K562 (cell line): ENCODE data around the gene CDK4. TPM values are rescaled to one million over a fixed set of nuclear protein-coding genes. Genes with fewer than 3 reads are reported as not detected.

Experiments
- ERF ChIP-seq: fragments of 450-650 bp; formaldehyde crosslinking; IDR thresholded peaks from 2 replicates; pipeline ENCODE4 v1.4.0; 2020; ENCODE audit warnings: mild to moderate bottlenecking, mixed read lengths
- FIP1L1 ChIP-seq: fragments of 200-400 bp; formaldehyde crosslinking; IDR thresholded peaks from 2 replicates; pipeline ENCODE4 v1.6.1; 2018; ENCODE audit warnings: mild to moderate bottlenecking, low read depth, low read length; ENCODE audit not compliant: poor library complexity, severe bottlenecking
- FOXJ2 ChIP-seq: fragments of 200-800 bp; sonication (Bioruptor generic); IDR thresholded peaks from 2 replicates; pipeline ENCODE4 v1.6.1; 2016; ENCODE audit warnings: missing genetic modification characterization, missing compliant biosample characterization
- KDM2B ChIP-seq: fragments of 250-450 bp; sonication (Bioruptor Pico); IDR thresholded peaks from 2 replicates; pipeline ENCODE4 v1.8.0; 2021; ENCODE audit warnings: mild to moderate bottlenecking, moderate library complexity
- KLF13 ChIP-seq: fragments of 450-650 bp; IDR thresholded peaks from 2 replicates; pipeline ENCODE4 v1.6.1; 2016; ENCODE audit warnings: missing genetic modification characterization, low read depth, mild to moderate bottlenecking, missing compliant biosample characterization, moderate library complexity, borderline replicate concordance
- MCM5 ChIP-seq: fragments of 450-650 bp; IDR thresholded peaks from 2 replicates; pipeline ENCODE4 v1.6.1; 2016; ENCODE audit warnings: low read depth
- NEUROD1 ChIP-seq: fragments of 150-350 bp; IDR thresholded peaks from 2 replicates; pipeline ENCODE4 v1.6.1; 2014; ENCODE audit warnings: borderline replicate concordance, low read length, low read depth; ENCODE audit not compliant: partially characterized antibody
- RBM39 ChIP-seq: fragments of 200-400 bp; formaldehyde crosslinking; optimal IDR thresholded peaks from 2 replicates; pipeline ENCODE3; 2018; ENCODE audit warnings: low read depth, low read length
- SMARCA5 ChIP-seq: fragments of 450-650 bp; IDR thresholded peaks from 2 replicates; pipeline ENCODE4 v1.6.1; 2016
- TBP ChIP-seq: optimal IDR thresholded peaks from 2 replicates; pipeline ENCODE3; 2011; ENCODE audit warnings: low read depth, low read length, improper control_type of control experiment
- ZBTB40 ChIP-seq, 2 experiments: fragments of 450-650 bp in 1 of 2; sonication (generic) in 1 of 2; formaldehyde crosslinking in 1 of 2; IDR thresholded peaks; 2 replicates each; pipeline versions ENCODE4 v1.7.1 to v1.9.0; 2016 to 2022; ENCODE audit warnings: inconsistent platforms in 1 of 2, mild to moderate bottlenecking in 1 of 2, missing genetic modification reagents in 1 of 2
- ZNF124 ChIP-seq: sonication (generic); formaldehyde crosslinking; IDR thresholded peaks from 2 replicates; pipeline ENCODE4 v1.8.1; 2022; ENCODE audit warnings: missing genetic modification reagents
- ZNF511 ChIP-seq: sonication (generic); formaldehyde crosslinking; IDR thresholded peaks from 2 replicates; pipeline ENCODE4 v1.8.0; 2022; ENCODE audit warnings: mild to moderate bottlenecking, missing genetic modification reagents
- ZNF740 ChIP-seq, 3 experiments: fragments of 200-800 bp in 1 of 3; sonication (Bioruptor generic) in 1 of 3; sonication (generic) in 1 of 3; formaldehyde crosslinking in 1 of 3; IDR thresholded peaks; 2 replicates each; pipeline versions ENCODE4 v1.6.1 to v1.8.0; 2016 to 2022; ENCODE audit warnings: mild to moderate bottlenecking in 2 of 3, missing compliant biosample characterization in 2 of 3, missing genetic modification characterization in 2 of 3, missing genetic modification reagents in 1 of 3
- polyA plus RNA-seq, 8 experiments: library from polyadenylated mRNA; depleted of rRNA in 4 of 8; stranded (reverse) in 5 of 8; unstranded in 3 of 8; fragments of >200 nt; fragmentation: Nextera tagmentation in 2 of 8; fragmentation: Illumina TruSeq in 1 of 8; extraction: Ambion mirVana in 2 of 8; extraction: Trizol in 1 of 8; gene quantifications; 2 replicates each; pipeline versions ENCODE4 v1.2.1 to v1.2.3, GENCODE V29; 2011 to 2014; ENCODE audit warnings: inconsistent platforms in 1 of 8, missing spikeins in 1 of 8
- total RNA-seq, 7 experiments: library from RNA; depleted of rRNA in 6 of 7; stranded (reverse); fragments of >200 nt in 6 of 7; fragmentation: Illumina TruSeq in 2 of 7; extraction: Trizol in 2 of 7; gene quantifications; 2 replicates each; pipeline versions ENCODE4 v1.2.1 to v1.2.3, GENCODE V29; 2011 to 2021; ENCODE audit warnings: low replicate concordance in 1 of 7

CDK4 gene
- total and polyA plus RNA-seq, 9 of the 15 experiments (the other 6 are each of a cell fraction or from before 2014, with no cell fraction given): 37.8 to 436 (median 238) TPM

- TF ChIP-seq ZNF740 (CRISPR knock-in tag; IDR thresholded peaks at IDR 0.05): peak; percentile 93
- peak in 1 of 2 experiments; percentile 79; a peak in 1 of 4 replicates for TF ChIP-seq ZNF740 (tag; IDR thresholded peaks at IDR 0.05)
- peak; percentile 68 for TF ChIP-seq ZBTB40 (IDR thresholded peaks at IDR 0.05)
- TF ChIP-seq ZBTB40 (CRISPR knock-in tag; IDR thresholded peaks at IDR 0.05): no peak
- no peak for TF ChIP-seq SMARCA5
- peak; percentile 83 for TF ChIP-seq TBP
- TF ChIP-seq ERF (CRISPR knock-in tag): 0 out of 2 replicates have a peak, but pooled peaks have one; percentile 48
- TF ChIP-seq FIP1L1: peak; percentile 59
- TF ChIP-seq FOXJ2 (tag): peak; percentile 56; the same call in 1 of the 2 replicates
- TF ChIP-seq MCM5: no peak
- 0 out of 2 replicates have a peak, but pooled peaks have one; percentile 20 for TF ChIP-seq KDM2B (CRISPR knock-in tag)
- no peak for TF ChIP-seq ZNF124
- peak; percentile 76; the same call in 1 of the 2 replicates for TF ChIP-seq ZNF511
- no peak for TF ChIP-seq RBM39
- TF ChIP-seq KLF13 (tag): no peak
- peak; percentile 94 for TF ChIP-seq NEUROD1
Measured at GRCh38 chr12:57782608-57783465, 30.7 kb upstream of the CDK4 start, which contains the start of gene TSFM (continued).
